HCT116 (cell line): ENCODE data around the gene CFAP221.

Experiments used
- ATF3 ChIP-seq: IDR thresholded peaks from 2 replicates; pipeline ENCODE4 v1.6.1; 2012
- CEBPB ChIP-seq: IDR thresholded peaks from 2 replicates; pipeline ENCODE4 v1.6.1; 2012; ENCODE audit warnings: low read depth
- CTCF ChIP-seq, 3 experiments: fragments of 200-600 bp in 1 of 3; sonication (generic) in 1 of 3; IDR thresholded peaks in 2 of 3; conservative IDR thresholded peaks in 1 of 3; 2 replicates each; pipeline ENCODE4 v1.5.1; 2012 to 2017; ENCODE audit warnings: low read depth in 2 of 3, low read length in 2 of 3, antibody characterized with exemption in 1 of 3, borderline replicate concordance in 1 of 3, control low read depth in 1 of 3, mild to moderate bottlenecking in 1 of 3, mixed read lengths in 1 of 3, mixed run types in 1 of 3, moderate library complexity in 1 of 3; ENCODE audit not compliant: insufficient read depth in 1 of 3
- EGR1 ChIP-seq: IDR thresholded peaks from 2 replicates; pipeline ENCODE4 v1.6.1; 2012; ENCODE audit warnings: low read depth
- EZH2 ChIP-seq: fragments of 200-600 bp; sonication (generic); IDR thresholded peaks from 2 replicates; pipeline ENCODE4 v1.6.1; 2017; ENCODE audit warnings: antibody characterized with exemption, mixed run types
- EZH2phosphoT487 ChIP-seq: fragments of 200-600 bp; IDR thresholded peaks from 2 replicates; pipeline ENCODE4 v1.6.1; 2018; ENCODE audit warnings: antibody characterized with exemption, borderline replicate concordance
- FOSL1 ChIP-seq: IDR thresholded peaks from 2 replicates; pipeline ENCODE4 v1.6.1; 2012; ENCODE audit warnings: low read depth
- MAX ChIP-seq: IDR thresholded peaks from 2 replicates; pipeline ENCODE4 v1.6.1; 2012
- POLR2A ChIP-seq: IDR thresholded peaks from 2 replicates; pipeline ENCODE4 v1.7.0; 2011; ENCODE audit warnings: borderline replicate concordance; ENCODE audit not compliant: insufficient read depth, insufficient read length; ENCODE audit errors: extremely low read depth
- POLR2AphosphoS5 ChIP-seq: IDR thresholded peaks from 2 replicates; pipeline ENCODE4 v1.6.1; 2011; ENCODE audit warnings: mild to moderate bottlenecking, low read depth, low read length, moderate library complexity
- RAD21 ChIP-seq: IDR thresholded peaks from 2 replicates; pipeline ENCODE4 v1.6.1; 2012; ENCODE audit warnings: low read depth, mild to moderate bottlenecking
- SIN3A ChIP-seq: IDR thresholded peaks from 2 replicates; pipeline ENCODE4 v1.6.1; 2012; ENCODE audit warnings: low read depth
- SRF ChIP-seq: IDR thresholded peaks from 2 replicates; pipeline ENCODE4 v1.6.1; 2012; ENCODE audit warnings: low read depth
- YY1 ChIP-seq: IDR thresholded peaks from 2 replicates; pipeline ENCODE4 v1.6.1; 2011; ENCODE audit warnings: low read length, low read depth, moderate library complexity, mild to moderate bottlenecking; ENCODE audit not compliant: insufficient replicate concordance; ENCODE audit errors: extremely low read depth

- TF ChIP-seq POLR2A = no peak
- TF ChIP-seq CTCF (IDR thresholded peaks at IDR 0.05 in 2 of 3, conservative IDR thresholded peaks at IDR 0.05 in 1 of 3; ENCODE audit: borderline replicate concordance in 1 of 3, insufficient read depth in 1 of 3, low read depth in 2 of 3, low read length in 2 of 3) = no peak
- no peak for TF ChIP-seq EZH2
- no peak for TF ChIP-seq POLR2AphosphoS5
- TF ChIP-seq EZH2phosphoT487 = no peak
- TF ChIP-seq CEBPB = no peak
- TF ChIP-seq EGR1 = no peak
- no peak for TF ChIP-seq ATF3
- TF ChIP-seq FOSL1 = no peak
- TF ChIP-seq MAX = no peak
- no peak for TF ChIP-seq SIN3A
- TF ChIP-seq YY1 = no peak
- TF ChIP-seq RAD21 = no peak
- no peak for TF ChIP-seq SRF
Observed at GRCh38 chr2:119625226-119625625, 81.0 kb downstream of the CFAP221 start.
